ENCODE data around the gene DPP6.
A peak's percentile ranks its signal among the peaks of the same experiment; 100 is the strongest.

Gene DPP6

GRCh38 chr7:154769001-154769400, 716.8 kb downstream of the DPP6 start:
- no peak for DNase-seq (ENCODE audit: low read depth)

- no peak for DNase-seq (ENCODE audit: low read depth)
These were observed 717.3 kb downstream of the DPP6 start for GRCh38 chr7:154769527-154769926.

- no peak for DNase-seq (ENCODE audit: low read depth)
These were observed 718.2 kb downstream of the DPP6 start for GRCh38 chr7:154770361-154770760.

- no peak for DNase-seq (ENCODE audit: low read depth)
These were observed 718.8 kb downstream of the DPP6 start for GRCh38 chr7:154770962-154771361.

GRCh38 chr7:154774303-154774969, 722.2 kb downstream of the DPP6 start:
- no peak for DNase-seq (ENCODE audit: low read depth)

GRCh38 chr7:154775681-154776080, 723.5 kb downstream of the DPP6 start:
- DNase-seq (ENCODE audit: low read depth) = no peak

- DNase-seq (ENCODE audit: low read depth) = no peak
These were observed 724.2 kb downstream of the DPP6 start for GRCh38 chr7:154776350-154776749.

GRCh38 chr7:154777023-154777422, 724.8 kb downstream of the DPP6 start:
- DNase-seq (ENCODE audit: low read depth) = peak; percentile 0

GRCh38 chr7:154777489-154777888, 725.3 kb downstream of the DPP6 start:
- DNase-seq (ENCODE audit: low read depth) = no peak

GRCh38 chr7:154777908-154778307, 725.7 kb downstream of the DPP6 start:
- no peak for DNase-seq (ENCODE audit: low read depth)

GRCh38 chr7:154781369-154782303, 729.4 kb downstream of the DPP6 start:
- DNase-seq (ENCODE audit: low read depth) = no peak

GRCh38 chr7:154783281-154783909, 731.2 kb downstream of the DPP6 start:
- no peak for DNase-seq (ENCODE audit: low read depth)

GRCh38 chr7:154785898-154786297, 733.7 kb downstream of the DPP6 start:
- DNase-seq (ENCODE audit: low read depth) = no peak

GRCh38 chr7:154789404-154789803, 737.2 kb downstream of the DPP6 start:
- DNase-seq (ENCODE audit: low read depth) = no peak

GRCh38 chr7:154791611-154792010, 739.4 kb downstream of the DPP6 start:
- no peak for DNase-seq (ENCODE audit: low read depth)

GRCh38 chr7:154792436-154793055, 740.3 kb downstream of the DPP6 start:
- no peak for DNase-seq (ENCODE audit: low read depth)

- DNase-seq (ENCODE audit: low read depth) = no peak
These were observed 742.1 kb downstream of the DPP6 start for GRCh38 chr7:154794147-154794780.

- DNase-seq (ENCODE audit: low read depth) = no peak
These were observed 742.8 kb downstream of the DPP6 start for GRCh38 chr7:154795014-154795413.

GRCh38 chr7:154795437-154795836, 743.2 kb downstream of the DPP6 start:
- no peak for DNase-seq (ENCODE audit: low read depth)

- DNase-seq (ENCODE audit: low read depth) = no peak
These were observed 752.3 kb downstream of the DPP6 start for GRCh38 chr7:154804449-154804848.

- DNase-seq (ENCODE audit: low read depth) = no peak
These were observed 759.8 kb downstream of the DPP6 start for GRCh38 chr7:154812027-154812426.

All from amniotic epithelial cell (primary cell).